T-helper 9 cell (primary cell): ENCODE measurements around the gene GARS1.
"Not testable (repeated sequence)": the region's sequence is repeated elsewhere in the genome, so short reads cannot be mapped to it uniquely, and the experiment has no call there.

ENCODE experiments used
- DNase-seq: peaks from one replicate; pipeline ENCODE4 v3.0.0-alpha.2; 2020

Gene GARS1

DNA sequence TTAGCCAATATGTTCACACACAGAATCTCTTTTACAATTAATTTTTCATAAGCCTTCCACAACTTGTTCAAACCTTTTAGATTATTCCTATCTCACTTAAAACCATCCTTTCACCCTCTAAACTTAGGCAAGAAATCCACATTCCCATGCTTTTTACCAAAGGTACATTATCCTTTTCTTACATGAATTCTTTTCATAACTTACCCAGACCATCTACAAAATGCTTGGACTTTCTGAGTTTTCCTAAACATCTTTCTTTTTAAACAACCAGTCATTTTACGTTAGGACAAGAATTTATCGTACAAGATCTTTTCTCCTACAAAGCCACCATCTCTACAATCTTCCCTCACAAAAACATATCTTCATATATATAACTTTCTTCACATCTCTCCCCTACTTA, 18.8 kb upstream of the GARS1 start:
- DNase-seq, result no peak

DNA sequence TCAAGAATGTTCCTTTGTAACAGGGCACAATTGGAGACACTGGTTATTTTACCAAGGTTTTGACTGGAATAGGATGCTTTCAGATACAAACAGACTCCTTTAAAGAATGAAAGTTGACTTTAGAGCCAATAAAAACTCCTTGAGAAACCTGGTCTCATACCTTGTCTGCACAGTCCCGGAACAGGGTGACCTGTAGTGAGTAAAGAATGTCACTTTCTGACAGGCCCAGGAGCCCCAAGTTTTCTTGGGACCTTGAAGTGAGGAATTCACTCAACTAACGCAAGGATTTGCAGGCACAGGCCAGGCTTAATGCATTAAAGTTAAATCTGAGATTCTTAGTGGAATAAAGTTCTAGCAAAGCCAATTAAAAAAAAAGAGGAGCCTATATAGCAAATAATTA, 11.5 kb upstream of the GARS1 start:
- no peak for DNase-seq

DNA sequence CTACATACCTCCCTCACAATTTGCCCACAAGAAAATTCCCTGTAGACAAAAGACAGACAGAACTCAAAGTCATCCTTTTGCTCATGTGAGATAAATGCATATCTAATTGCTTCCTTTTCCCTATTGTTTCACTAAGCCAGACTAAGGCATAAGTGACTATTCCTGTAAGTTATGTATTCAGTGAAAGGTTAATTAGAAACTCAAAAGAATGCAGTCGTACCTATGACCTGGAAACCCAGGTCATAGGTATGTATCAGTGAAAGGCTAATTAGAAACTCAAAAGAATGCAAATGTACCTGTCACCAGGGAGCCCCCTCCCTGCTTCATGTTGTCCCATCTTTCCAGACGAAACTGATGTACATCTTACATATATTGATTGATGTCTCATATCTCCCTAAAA, 10.3 kb upstream of the GARS1 start:
- DNase-seq, result no peak

DNA sequence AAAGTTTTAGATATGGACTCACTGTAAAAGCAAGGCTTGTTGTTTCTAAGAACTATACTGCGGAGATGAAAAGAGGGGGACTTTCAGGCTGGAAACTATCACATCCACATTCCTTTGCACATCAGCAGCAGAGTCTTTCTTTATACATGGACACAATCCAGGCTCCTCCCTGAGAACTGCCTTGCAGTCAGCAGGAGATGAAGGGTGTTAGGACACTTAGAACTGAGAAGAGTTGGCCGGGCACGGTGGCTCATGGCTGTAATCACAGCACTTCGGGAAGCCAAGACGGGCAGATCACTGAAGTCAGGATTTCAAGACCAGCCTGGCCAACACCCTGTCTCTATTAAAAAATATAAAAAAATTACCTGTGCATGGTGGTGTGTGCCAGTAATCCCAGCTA, 9.7 kb upstream of the GARS1 start:
- DNase-seq, result no peak

DNA sequence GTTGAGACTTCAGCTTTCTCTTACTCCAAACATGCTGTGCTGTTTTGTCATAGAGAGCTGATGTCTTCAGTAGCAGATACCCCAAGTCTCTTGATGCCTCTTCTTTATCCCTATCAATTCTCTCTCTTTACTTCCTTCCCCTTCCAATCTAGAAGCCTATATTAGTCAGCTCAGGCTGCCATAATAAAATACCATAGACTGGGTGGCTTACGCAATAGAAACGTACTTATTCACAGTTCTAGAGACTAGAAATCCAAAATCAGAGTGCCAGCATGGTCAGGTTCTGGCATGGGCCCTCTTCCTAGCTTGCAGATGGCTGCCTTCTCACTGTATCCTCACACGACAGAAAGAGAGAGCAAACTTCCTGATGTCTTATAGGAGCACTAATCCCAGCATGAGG, 9.0 kb upstream of the GARS1 start:
- DNase-seq, result no peak

DNA sequence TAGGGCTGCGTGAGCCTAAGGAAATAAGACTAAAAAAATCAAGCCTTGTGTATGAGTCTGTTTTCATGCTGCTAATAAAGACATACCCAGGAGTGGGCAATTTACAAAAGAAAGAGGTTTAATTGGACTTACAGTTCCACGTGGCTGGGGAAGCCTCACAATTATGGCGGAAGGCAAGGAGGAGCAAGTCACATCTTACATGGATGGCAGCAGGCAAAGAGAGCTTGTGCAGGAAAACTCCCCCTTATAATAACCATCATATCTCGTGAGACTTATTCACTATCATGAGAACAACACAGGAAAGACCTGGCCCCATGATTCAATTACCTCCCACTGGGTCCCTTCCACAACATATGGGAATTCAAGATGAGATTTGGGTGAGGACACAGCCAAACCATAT, 7.1 kb upstream of the GARS1 start:
- DNase-seq, result not testable (repeated sequence)

DNA sequence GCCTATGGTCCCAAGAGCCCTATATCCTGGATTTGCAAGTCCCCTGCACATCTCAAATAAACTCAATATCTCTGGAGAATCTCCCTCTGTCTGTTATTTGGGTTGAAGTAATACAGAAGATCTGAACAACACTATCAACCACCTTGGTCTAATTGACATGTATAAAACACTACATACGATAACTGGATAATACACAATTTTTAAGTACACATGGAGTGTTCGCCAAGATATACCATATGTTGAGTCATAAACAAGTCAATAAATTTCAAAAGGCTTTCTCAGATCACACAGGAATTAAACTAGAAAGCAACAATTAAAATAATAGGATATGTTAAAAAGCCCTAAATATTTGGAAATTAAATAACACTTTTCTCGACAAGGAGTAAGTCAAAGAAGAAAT, 5.6 kb upstream of the GARS1 start:
- no peak for DNase-seq

DNA sequence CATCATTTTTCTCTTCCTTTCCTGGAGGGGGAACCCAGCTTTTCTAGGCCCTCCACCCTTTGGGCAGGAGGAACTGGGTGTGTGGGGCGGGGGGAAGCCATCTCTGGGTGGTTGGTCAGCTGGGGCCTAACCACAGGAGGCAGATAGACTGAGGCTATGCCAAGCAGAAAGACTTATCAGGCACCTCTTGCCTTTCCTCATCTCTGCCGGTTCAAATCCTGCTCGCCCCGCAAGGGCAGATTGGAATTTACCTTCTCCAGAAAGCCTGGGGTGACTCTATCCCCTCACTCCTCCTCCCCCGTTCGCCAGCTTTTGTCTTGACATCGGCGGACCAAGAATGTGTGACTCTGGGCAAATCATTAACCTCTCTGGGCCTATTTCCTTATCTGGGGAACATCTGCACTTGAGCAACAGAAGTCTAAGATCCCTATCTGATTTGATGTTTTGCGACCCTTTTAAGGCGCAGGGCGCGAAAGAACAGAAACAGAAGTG, 584 bp upstream of the GARS1 start:
- peak; percentile 15 for DNase-seq

DNA sequence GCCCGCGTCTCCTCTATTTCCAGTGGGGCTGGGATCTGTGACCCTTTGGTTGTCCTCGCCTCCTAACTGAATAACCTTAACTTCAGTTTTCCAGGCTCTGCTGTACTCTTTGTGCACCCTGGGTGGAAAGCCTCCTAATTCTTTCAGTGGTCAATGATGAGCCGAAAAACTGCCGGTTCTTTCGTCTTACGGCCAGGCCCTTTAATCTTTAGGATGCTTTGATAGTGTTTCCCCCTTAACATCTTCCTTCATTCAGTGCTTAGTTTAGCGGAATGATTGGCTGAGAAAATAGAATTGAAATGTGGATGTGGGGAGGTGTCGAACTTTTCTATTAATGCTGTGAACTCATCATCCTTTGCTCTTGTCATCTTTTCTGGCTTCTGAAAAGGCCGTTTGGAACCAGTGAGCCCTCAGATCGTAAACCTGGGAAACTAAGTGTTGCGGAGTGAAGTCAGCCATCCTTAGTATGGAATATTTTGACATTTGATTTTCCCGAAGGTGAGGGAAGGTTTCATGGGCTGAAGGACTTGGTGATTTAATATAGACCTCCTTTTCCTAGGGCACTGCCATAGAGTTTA, 847 bp downstream of the GARS1 start:
- no peak for DNase-seq

DNA sequence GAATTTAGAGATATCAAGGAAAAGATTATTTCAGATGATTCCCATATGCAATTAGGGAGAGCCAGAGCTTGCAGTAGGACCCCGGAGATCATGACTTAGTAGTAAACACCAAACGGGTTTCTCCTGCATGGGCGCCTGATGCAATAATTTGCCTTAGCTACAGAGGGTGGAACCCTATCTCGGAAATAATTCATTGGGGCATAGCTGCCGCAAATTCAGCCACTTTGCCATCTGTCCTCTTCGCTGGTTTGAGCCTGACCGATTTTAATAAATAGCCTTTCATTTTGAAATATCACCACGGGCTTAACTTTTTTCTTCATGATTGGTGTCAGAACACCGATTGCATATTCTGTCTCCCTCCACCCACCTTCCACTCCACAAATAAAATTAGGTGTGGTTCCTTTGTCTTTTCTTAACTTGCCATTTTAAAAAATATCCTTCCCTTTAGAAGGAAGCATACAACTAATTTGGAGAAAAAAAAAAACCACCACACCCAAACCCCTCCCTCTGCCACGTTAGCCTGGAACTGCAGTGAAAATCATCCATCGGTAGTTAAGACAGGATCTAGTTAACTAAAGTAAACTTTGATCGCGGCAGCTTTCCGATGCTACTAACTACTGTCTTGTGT, 1.4 kb downstream of the GARS1 start:
- no peak for DNase-seq

DNA sequence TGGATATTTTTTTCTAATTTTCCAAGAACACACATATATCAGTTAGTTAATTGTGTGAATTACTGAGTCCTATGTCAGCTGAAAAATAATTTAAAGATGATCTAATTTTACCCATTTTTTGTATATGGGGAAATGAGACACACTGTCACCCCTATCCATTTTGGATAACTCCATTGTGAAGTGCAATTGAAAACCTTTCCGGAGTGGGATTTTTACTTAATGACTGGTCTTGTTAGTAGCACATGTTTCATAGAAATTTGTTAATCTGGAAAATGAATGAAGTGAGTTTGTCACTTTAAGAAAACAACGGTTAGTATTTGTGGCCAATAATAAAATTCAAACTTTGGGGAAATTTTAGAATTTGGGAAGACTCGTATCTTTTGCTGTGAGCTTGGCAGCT, 2.0 kb downstream of the GARS1 start:
- no peak for DNase-seq

DNA sequence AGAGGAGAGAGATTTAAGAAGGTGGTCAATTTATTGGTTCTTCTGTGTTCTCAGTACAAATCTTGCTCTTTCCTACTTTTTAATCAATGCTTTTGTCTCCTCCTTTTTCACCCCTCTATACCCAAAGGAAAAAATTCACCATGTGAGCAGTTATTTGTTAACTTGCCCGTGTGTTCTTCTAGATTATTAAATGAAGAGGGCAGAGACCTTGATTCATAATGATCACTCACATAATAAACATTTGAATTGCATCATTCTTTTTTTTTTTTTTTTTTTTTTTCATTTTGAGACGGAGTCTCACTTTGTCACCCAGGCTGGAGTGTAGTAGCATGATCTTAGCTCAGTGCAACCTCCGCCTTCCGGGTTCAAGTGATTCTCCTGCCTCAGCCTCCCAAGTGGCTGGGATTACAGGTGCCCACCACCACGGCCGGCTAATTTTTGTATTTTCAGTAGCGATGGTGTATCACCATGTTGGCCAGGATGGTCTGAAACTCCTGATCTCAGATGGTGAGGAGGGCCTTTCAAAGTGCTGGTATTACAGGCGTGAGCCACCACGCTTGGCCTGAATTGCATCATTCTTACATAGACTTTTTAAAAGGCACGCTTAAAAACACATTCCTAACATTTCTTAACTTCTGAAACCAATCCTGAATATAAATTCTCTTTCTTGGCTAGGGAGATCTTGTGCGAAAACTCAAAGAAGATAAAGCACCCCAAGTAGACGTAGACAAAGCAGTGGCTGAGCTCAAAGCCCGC, 3.6 kb downstream of the GARS1 start:
- DNase-seq, result no peak

DNA sequence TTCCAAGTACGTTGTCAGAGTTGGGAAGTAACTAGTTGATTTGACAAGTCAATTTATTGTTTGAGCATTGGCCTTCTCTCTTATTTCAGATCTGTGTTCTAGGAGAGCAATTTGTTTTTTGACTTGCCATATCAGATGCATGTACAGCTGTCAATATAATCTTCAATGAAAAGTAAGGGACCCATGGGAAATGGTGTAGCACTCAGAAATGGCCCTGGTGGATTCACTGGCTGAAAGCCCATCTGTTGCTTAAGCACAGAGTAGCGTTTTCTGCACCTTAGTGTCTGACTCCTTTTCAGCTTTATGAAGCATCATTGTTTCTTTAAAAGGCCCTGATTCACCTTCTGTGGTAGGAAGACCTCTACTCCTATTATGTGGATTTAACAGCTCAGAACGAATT, 10.2 kb downstream of the GARS1 start:
- DNase-seq, result no peak

DNA sequence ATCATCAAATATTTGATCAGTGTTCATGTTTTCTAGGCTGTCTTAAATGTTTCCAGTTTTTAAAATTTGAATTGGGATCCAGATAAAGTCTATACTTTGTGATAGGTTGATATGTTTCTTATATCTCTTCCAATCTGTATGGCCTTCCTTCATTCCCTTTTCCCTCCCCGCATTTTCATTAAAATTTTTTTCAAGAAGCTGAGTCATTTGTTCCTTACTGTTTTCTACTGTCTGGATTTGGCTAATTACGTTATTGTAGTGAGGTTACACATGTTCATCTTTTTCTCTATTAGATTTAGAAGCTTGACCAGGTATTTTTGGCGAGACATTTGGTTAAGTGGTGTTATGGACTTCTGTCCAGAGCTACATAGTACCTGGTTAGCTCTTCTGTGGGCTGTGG, 11.2 kb downstream of the GARS1 start:
- DNase-seq, result no peak

DNA sequence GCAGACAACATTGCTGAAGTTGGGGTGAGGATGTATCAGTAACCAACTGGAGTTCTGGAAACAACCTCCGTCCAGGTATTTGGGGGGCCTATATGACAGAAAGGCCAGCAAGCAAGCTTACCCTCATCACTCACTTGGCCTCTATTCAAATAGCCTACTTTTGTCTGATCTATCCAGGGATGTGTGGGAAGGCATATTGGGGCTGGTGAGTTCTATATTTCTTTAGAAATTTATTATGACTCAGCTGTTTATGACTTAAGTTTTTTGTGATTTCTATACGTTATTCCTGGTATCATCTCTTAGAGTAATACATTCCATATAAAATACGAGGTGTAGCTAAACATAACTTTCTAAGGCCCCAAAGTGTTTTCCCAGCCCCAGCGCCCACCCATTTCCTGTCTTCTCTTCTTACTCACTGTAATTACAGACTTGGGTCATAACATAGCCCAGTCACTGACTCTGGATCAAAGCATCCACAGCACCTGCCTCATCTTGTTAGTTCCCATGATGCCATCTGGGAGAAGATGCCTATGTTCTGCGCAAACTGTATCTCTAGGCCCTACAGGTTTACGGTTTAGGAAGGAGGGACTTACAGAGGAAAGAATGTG, 18.1 kb downstream of the GARS1 start:
- DNase-seq, result no peak

DNA sequence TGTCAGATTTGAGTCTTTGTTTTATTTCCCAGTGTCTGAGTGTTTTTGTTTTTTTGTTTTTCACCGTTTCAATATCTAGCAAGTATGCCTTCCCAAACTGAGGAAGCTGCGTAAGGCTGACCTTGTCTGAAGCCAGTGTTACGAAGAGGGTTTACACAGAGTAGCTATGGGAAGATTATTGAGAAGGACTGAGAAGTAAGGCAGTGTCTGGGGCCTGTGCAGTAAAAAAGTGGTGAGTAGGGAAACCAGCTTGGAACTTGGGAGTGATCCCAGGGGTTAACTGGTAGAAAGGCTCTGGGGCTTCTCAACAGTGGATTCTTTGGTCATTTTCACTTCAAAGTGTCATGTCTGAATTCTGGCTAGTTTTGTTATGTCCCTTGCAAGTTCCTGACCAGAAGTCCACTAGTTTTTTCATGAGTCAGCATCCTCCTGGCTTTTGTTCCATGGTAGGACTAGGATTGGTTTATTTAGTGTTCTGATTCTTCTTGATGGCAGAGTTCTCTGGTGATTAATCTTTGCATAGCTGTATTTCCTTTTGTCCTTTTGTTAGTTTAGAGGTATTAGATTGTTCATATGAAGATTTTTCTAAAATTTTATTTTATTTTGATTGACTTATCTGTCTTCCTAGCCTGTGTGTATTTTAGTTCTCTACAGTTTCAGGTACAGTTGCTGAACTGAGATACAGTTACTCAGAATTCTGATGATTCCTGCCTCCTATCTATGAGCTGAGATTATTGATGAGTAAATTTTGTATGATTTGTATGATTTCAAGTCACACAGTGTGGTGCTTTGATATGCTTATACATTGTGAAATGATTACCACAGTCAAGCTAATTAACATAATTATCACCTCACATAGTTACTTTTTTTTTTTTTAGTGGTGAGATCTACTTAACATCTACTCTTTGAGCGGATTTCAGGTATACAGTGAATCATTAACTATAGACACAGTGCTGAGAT, 19.0 kb downstream of the GARS1 start:
- no peak for DNase-seq

DNA sequence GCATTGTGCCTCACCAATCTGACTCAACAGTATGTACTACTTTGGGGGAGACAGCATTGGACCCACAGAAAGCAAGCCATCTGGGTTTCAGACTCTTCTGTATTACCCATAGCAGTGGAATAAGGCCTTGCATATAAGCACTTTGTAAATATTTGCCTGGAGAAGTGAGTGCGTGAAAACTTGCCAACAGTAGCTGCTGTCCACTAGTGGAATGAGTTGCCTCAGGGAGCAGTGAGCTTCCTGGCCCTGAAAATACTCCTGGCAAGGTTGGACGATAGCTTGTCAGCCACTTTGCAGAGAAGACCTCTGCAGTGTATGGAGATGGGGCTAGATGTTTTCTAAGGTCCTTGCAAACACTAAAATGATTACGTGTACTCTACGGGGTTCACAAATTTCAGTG, 21.6 kb downstream of the GARS1 start:
- DNase-seq, result no peak

DNA sequence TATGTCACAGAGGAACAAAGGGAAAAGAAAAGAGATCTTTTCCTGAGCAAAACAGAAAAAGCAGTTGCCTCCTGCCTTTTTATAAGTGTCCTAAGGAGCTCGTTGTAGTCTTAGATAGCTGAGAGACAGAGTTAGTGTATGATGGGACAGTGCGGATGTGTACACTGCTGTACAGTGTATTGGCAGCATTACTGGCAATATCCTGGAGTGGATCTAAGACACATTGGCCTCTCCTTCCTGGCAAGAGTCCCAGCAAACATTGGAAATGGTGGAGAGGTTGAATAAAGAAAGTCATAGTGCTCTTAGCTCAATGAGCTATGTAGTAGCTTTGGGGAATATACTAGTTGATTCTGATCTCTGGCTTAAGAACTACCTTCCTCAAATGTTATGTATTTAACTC, 22.7 kb downstream of the GARS1 start:
- no peak for DNase-seq

DNA sequence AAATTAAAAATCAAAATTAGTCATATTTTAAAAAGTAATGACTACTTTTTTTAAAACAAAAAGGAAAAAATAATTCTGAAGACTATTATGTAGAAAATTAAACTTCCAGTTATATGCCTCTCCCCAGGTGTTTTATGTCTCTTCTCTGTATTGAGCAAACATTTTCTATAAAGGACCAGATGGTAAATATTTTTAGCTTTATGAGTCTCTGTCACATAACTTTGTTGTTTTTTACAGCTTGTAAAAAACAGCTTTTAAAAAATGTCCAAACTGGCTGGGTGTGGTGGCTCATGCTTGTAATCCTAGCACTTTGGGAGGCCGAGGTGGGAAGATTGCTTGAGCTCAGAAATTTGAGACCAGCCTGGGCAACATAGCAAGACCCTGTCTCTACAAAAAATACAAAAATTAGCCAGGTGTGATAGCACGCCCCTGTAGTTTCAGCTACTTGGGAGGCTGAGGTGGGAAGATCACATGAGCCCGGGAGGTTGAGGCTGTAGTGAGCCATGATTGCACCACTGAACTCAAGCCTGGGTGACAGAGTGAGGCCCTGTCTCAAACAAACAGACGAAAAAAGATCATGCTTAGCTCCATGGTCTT, 23.5 kb downstream of the GARS1 start:
- DNase-seq, result no peak

DNA sequence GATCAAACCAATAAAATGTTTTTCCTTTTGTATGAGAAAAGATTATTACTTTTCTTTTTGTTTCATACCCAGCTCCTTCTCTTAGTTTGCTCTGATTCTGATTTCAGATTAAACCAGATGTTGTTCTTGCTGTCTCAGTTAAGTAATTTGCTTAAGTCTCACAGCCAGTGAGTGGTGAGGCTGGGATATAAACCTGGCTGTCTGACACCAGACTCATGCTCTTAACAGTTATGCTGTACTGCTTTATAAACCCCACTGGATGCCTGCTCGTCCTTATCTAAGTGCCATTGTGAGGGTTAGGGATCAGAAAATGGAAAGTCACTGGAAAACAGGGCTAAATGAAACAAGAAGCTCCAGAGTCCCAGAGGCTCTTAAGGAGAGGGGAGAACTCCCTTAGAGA, 24.3 kb downstream of the GARS1 start:
- DNase-seq, result no peak

DNA sequence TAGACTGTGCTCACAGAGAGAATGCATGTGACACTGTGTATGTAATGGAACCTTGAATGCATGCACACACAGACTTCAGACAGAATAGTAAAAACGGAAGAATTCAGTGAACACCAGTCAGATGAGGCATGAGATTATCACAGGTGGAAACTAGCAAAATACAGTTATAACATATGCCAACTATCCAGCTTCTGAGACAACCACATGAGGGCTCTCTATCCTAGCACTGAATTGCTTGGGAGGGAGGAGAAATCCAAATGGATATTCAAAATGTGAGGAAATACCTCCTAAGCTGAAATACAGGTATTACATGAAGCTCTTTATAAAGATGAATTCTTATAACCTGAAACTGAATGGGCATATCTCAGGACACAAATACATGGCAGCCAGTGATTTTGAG, 30.6 kb downstream of the GARS1 start:
- DNase-seq, result no peak

DNA sequence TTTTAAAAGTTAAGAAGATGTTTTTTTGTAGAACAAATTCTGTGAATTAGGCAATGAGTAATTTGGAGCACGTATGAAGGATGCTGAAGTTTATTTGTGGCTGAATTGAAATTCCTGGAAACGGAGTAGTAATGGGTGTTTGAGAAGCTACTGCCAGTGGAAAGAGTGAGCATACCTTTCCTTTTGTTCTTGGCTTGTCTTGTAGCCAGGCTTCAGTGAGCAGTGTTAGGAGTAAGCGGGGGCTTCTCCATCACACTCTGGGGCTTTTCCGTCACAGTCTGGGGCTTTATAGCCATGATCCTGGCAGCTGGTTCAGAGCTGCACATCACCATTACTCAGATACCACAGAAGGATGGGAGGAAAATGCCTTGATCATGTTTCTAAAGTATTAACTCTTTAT, 32.3 kb downstream of the GARS1 start:
- no peak for DNase-seq
